HEK293T (cell line): ENCODE data around the gene LCP2.

Experiments
- CTCF ChIA-PET: fragments of 350-600 bp; formaldehyde crosslinking; extraction: SDS; loops from one replicate; lab custom pipeline; 2021; ENCODE audit warnings: antibody characterized with exemption, inconsistent platforms; lab: Yijun Ruan, JAX
- POLR2A ChIA-PET: fragments of 350-600 bp; formaldehyde crosslinking; extraction: SDS; loops from one replicate; lab custom pipeline; 2020; ENCODE audit warnings: antibody characterized with exemption, inconsistent platforms; lab: Yijun Ruan, JAX
- DNase-seq: peaks from one replicate; pipeline ENCODE4 v3.0.0; 2012; ENCODE audit warnings: mixed read lengths; ENCODE audit errors: extremely low spot score
- ARNT ChIP-seq: fragments of 450-650 bp; IDR thresholded peaks from 2 replicates; pipeline ENCODE4 v1.6.1; 2017; ENCODE audit warnings: mild to moderate bottlenecking
- BHLHE40 ChIP-seq: fragments of 450-650 bp; IDR thresholded peaks from 2 replicates; pipeline ENCODE4 v1.6.1; 2016; ENCODE audit warnings: mild to moderate bottlenecking, moderate library complexity, borderline replicate concordance
- CTBP1 ChIP-seq: fragments of 450-650 bp; IDR thresholded peaks from 2 replicates; pipeline ENCODE4 v1.6.1; 2016; ENCODE audit warnings: borderline replicate concordance
- ELF4 ChIP-seq: fragments of 450-650 bp; IDR thresholded peaks from 2 replicates; pipeline ENCODE4 v1.6.1; 2017; ENCODE audit warnings: antibody characterized with exemption
- FOXA1 ChIP-seq: fragments of 450-650 bp; IDR thresholded peaks from 2 replicates; pipeline ENCODE4 v1.6.1; 2016; ENCODE audit warnings: mild to moderate bottlenecking
- FOXK2 ChIP-seq: fragments of 450-650 bp; IDR thresholded peaks from 2 replicates; pipeline ENCODE4 v1.6.1; 2016; ENCODE audit warnings: mild to moderate bottlenecking
- FOXM1 ChIP-seq: fragments of 450-650 bp; IDR thresholded peaks from 2 replicates; pipeline ENCODE4 v1.6.1; 2017; ENCODE audit warnings: mild to moderate bottlenecking, borderline replicate concordance
- HDGF ChIP-seq: fragments of 450-650 bp; IDR thresholded peaks from 2 replicates; pipeline ENCODE4 v1.6.1; 2017; ENCODE audit warnings: antibody characterized with exemption, borderline replicate concordance
- L3MBTL2 ChIP-seq: fragments of 450-650 bp; conservative IDR thresholded peaks from 2 replicates; pipeline ENCODE4 v1.6.1; 2016; ENCODE audit warnings: mild to moderate bottlenecking
- LEF1 ChIP-seq: fragments of 450-650 bp; IDR thresholded peaks from 2 replicates; pipeline ENCODE4 v1.6.1; 2017; ENCODE audit warnings: mild to moderate bottlenecking, borderline replicate concordance
- NFRKB ChIP-seq: fragments of 450-650 bp; IDR thresholded peaks from 2 replicates; pipeline ENCODE4 v1.6.1; 2016; ENCODE audit warnings: mild to moderate bottlenecking, moderate library complexity
- SP1 ChIP-seq: fragments of 450-650 bp; IDR thresholded peaks from 2 replicates; pipeline ENCODE4 v1.6.1; 2017
- SUZ12 ChIP-seq: fragments of 450-650 bp; IDR thresholded peaks from 2 replicates; pipeline ENCODE4 v1.6.1; 2016; ENCODE audit warnings: mild to moderate bottlenecking
- TARDBP ChIP-seq: fragments of 450-650 bp; IDR thresholded peaks from 2 replicates; pipeline ENCODE4 v1.6.1; 2016
- ZNF384 ChIP-seq: fragments of 450-650 bp; IDR thresholded peaks from 2 replicates; pipeline ENCODE4 v1.6.1; 2016
- TF ChIP-seq, protein P1 (sequence below): fragments of 450-650 bp; IDR thresholded peaks from 2 replicates; pipeline ENCODE4 v1.6.1; 2016

The LCP2 gene

DNA sequence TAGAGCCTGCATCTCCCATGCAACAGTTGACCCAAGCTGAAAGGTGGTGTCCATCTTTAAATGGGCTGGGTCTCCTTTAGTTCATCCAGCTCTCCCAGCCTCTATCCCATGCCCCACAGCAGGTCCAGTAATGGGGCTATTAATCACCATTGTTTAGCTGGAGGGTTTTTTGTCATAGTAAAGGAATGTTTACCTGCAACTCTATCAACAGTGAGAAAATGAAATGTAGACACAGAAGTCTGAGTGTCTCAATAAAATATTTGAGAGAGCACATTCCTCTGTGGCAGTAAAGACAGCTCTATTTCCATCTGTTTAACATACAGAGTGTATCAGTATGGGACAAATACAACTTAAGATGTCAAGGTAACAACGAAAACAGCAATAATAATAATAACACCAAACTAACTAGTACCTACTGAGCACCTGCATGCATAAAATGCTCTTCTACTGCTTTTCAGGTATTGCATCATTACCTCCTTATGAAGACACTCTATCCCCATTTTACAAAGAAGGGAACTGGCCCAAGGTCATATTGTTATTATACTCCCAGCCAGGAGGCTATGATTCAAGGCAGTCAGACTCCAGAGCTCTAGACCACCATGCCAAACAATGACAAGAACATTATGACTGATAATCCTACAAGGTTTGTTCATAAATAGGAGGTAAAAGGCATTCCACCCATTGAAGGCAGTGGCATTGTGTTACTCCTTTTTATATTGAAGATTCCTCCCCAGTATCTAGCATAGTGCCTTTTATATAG is 85.8 kb downstream of the LCP2 start:
- TF ChIP-seq NFRKB (no peak), TARDBP (no peak), ELF4 (no peak), SP1 (no peak), FOXA1 (no peak), HDGF (no peak), SUZ12 (no peak), FOXK2 (no peak), BHLHE40 (no peak), FOXM1 (no peak), L3MBTL2 (no peak), ARNT (no peak), ZNF384 (no peak), LEF1 (no peak)
- TF ChIP-seq, protein P1, sequence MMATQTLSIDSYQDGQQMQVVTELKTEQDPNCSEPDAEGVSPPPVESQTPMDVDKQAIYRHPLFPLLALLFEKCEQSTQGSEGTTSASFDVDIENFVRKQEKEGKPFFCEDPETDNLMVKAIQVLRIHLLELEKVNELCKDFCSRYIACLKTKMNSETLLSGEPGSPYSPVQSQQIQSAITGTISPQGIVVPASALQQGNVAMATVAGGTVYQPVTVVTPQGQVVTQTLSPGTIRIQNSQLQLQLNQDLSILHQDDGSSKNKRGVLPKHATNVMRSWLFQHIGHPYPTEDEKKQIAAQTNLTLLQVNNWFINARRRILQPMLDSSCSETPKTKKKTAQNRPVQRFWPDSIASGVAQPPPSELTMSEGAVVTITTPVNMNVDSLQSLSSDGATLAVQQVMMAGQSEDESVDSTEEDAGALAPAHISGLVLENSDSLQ, result no peak
- POLR2A ChIA-PET, result no interaction called here
- no peak for DNase-seq
- CTCF ChIA-PET, result no interaction called here

DNA sequence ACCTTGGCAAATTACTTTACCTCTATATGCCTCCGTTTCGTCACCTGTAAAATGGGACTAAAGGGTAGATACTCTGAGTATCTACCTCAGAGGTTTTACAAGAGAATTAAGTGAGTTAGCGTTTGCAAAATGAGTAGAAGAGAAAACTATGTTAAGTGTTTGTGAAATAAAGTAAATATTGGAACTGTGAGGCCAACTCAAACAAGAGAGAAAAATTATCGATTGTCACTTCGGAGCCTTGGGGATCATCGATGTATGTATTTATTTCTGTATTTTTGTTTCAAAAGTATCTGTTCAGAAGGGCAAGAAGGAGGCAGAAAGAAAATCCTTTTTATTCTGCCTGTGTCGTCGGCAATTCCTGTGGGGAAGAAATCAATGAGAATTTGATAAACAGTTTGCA is 90.6 kb downstream of the LCP2 start:
- DNase-seq, result no peak
- CTCF ChIA-PET, result interaction anchor here (0.6 kb wide), 1 partner anchor 18 kb away, joined by 4 read pairs; no protein-coding TSS in a partner anchor
- POLR2A ChIA-PET, result no interaction called here
- TF ChIP-seq BHLHE40 (no peak), CTBP1 (no peak), FOXA1 (no peak), NFRKB (no peak), FOXK2 (no peak), HDGF (no peak), SP1 (no peak), L3MBTL2 (no peak), TARDBP (no peak), ZNF384 (no peak), SUZ12 (no peak)

DNA sequence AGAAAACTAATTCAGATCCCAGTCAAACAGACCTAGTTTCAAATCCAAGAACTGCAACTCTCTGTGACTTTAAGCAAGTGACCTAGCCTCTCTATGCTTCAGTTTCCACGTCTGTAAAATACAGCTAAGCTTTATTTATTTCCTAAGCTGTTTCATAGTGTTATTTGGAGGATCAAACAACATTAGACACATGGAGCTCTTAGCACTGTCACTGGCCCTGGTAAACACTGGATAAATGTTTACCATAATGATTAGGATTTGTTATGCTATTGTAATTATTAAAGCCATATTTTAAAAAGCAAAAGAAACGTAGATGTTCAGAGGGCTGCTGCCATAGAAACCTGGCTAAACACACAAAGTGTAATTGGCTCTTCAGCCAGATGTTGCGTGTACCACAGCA is 91.4 kb downstream of the LCP2 start:
- no peak for DNase-seq
- CTCF ChIA-PET, result interaction anchor here (1.2 to 1.4 kb wide), 2 partner anchors 10 to 22 kb away, joined by 4 read pairs; no protein-coding TSS in a partner anchor
- TF ChIP-seq CTBP1 (no peak), FOXM1 (no peak), SP1 (no peak), FOXK2 (no peak), L3MBTL2 (no peak), ZNF384 (no peak), SUZ12 (no peak), FOXA1 (no peak), TARDBP (no peak), NFRKB (no peak), ARNT (no peak), LEF1 (no peak), HDGF (no peak), ELF4 (no peak)
- TF ChIP-seq, protein P1, result no peak
- POLR2A ChIA-PET, result interaction anchor here (0.7 to 1.1 kb wide), 2 partner anchors 11 to 12 kb away, joined by 3 to 4 read pairs; no protein-coding TSS in a partner anchor

DNA sequence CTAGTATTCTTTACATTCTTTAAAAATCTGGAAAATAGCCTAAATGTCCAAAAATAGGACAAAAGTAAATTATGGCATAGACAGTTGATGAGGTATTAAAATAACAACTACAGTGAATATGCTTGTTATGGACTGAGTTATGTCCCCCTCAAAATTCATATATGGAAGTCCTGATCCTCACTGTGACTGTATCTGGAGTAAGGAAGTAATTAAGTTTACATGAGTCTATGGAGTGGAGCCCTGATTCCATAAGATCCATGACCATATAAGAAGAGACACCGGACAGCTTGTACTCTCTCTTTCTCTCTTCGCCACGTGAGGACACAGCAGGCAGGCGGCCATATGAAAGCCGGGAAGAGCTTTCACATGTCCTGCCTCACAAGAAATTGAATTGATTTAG is 93.4 kb downstream of the LCP2 start:
- TF ChIP-seq, protein P1, result no peak
- TF ChIP-seq ELF4 (no peak), L3MBTL2 (no peak), TARDBP (no peak), SP1 (no peak), FOXK2 (no peak)
- ChIA-PET CTCF (no interaction called here), POLR2A (no interaction called here)
- no peak for DNase-seq

DNA sequence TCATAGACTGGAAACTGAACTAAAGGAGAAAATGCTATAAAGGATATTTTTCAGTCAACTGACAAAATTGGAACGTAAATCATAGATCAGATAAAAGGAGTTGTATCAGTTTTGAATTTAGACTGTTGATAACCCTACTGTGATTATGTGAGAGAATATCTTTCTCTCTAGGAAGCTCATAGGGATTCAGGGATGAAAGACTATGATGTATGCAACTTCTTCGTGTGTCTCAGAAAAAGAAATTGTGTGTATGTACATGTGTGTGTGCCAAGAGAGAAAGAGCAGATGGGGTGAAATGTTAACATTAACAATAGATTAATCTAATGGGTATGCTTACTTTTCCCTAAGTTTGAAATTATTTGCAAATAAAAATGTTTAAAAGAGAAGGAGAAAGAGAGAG is 95.5 kb downstream of the LCP2 start:
- TF ChIP-seq FOXK2, result no peak
- no peak for TF ChIP-seq CTBP1
- TF ChIP-seq L3MBTL2, result no peak
- no peak for TF ChIP-seq BHLHE40
- no peak for TF ChIP-seq ARNT
- TF ChIP-seq, protein P1, result no peak
- no peak for TF ChIP-seq ZNF384
- no peak for TF ChIP-seq LEF1
- no peak for TF ChIP-seq FOXM1
- TF ChIP-seq ELF4, result no peak
- no peak for TF ChIP-seq FOXA1
- no peak for TF ChIP-seq NFRKB
- no peak for TF ChIP-seq SP1
- no peak for TF ChIP-seq TARDBP
- no peak for TF ChIP-seq SUZ12
- TF ChIP-seq HDGF, result no peak
- DNase-seq, result no peak
- CTCF ChIA-PET, result interaction anchor here (0.7 kb wide), 1 partner anchor 18 kb away, joined by 3 read pairs; no protein-coding TSS in a partner anchor
- POLR2A ChIA-PET, result no interaction called here
